ENCODE data around the gene SENP5. TPM values are rescaled to one million over a fixed set of nuclear protein-coding genes. Genes with fewer than 3 reads are reported as not detected.

Gene SENP5
- total RNA-seq, 1 donor from 2014 or later = 47.3 TPM

- no peaks in the 10 kb centered on the region for H3K9me3 Mint-ChIP-seq
- DNase-seq (ENCODE audit: low spot score in 2 of 2, unreplicated experiment in 2 of 2) = no peak
- H3K36me3 Mint-ChIP-seq = peaks cover 46% of the 10 kb centered on the region
Observed at GRCh38 chr3:196932600-196932999, 64.9 kb downstream of the SENP5 start.

GRCh38 chr3:196936288-196936687 lies 68.6 kb downstream of the SENP5 start:
- H3K9me3 Mint-ChIP-seq = no peaks in the 10 kb centered on the region
- DNase-seq (ENCODE audit: low spot score in 2 of 2, unreplicated experiment in 2 of 2) = no peak
- no peak overlapping the region for H3K4me3 Mint-ChIP-seq
- TF ChIP-seq CTCF (IDR thresholded peaks at IDR 0.05; ENCODE audit: unreplicated experiment) = no peak
- H3K27me3 Mint-ChIP-seq (ENCODE audit: low read depth) = no peaks in the 10 kb centered on the region
- H3K27ac Mint-ChIP-seq = no peak overlapping the region
- H3K4me1 Mint-ChIP-seq = peaks cover 9% of the 10 kb centered on the region
- peaks cover 49% of the 10 kb centered on the region for H3K36me3 Mint-ChIP-seq

More at GRCh38 chr3:196932600-196932999, 64.9 kb downstream of the SENP5 start:
- Mint-ChIP-seq H3K27me3 (ENCODE audit: low read depth) (no peaks in the 10 kb centered on the region), H3K27ac (no peak overlapping the region), H3K4me3 (no peak overlapping the region), H3K4me1 (no peaks in the 10 kb centered on the region)
- TF ChIP-seq CTCF (IDR thresholded peaks at IDR 0.05; ENCODE audit: unreplicated experiment) = no peak

- H3K9me3 Mint-ChIP-seq = no peaks in the 10 kb centered on the region
- no peak for TF ChIP-seq CTCF (IDR thresholded peaks at IDR 0.05; ENCODE audit: unreplicated experiment)
- no peak for DNase-seq (ENCODE audit: low spot score in 2 of 2, unreplicated experiment in 2 of 2)
- H3K27me3 Mint-ChIP-seq (ENCODE audit: low read depth) = no peaks in the 10 kb centered on the region
- peaks cover 17% of the 10 kb centered on the region for H3K4me1 Mint-ChIP-seq
- H3K27ac Mint-ChIP-seq = peak overlapping the region; percentile 24
- H3K4me3 Mint-ChIP-seq = no peak overlapping the region
- H3K36me3 Mint-ChIP-seq = peaks cover 41% of the 10 kb centered on the region
Observed at GRCh38 chr3:196938124-196938523, 70.4 kb downstream of the SENP5 start.

GRCh38 chr3:196938576-196938975 lies 70.9 kb downstream of the SENP5 start:
- TF ChIP-seq CTCF (IDR thresholded peaks at IDR 0.05; ENCODE audit: unreplicated experiment) = no peak
- H3K27ac Mint-ChIP-seq = no peak overlapping the region
- peaks cover 22% of the 10 kb centered on the region for H3K4me1 Mint-ChIP-seq
- no peak for DNase-seq (ENCODE audit: low spot score in 2 of 2, unreplicated experiment in 2 of 2)
- no peaks in the 10 kb centered on the region for H3K9me3 Mint-ChIP-seq
- no peak overlapping the region for H3K4me3 Mint-ChIP-seq
- H3K27me3 Mint-ChIP-seq (ENCODE audit: low read depth) = no peaks in the 10 kb centered on the region
- H3K36me3 Mint-ChIP-seq = peaks cover 38% of the 10 kb centered on the region

GRCh38 chr3:196941729-196942225 lies 74.1 kb downstream of the SENP5 start:
- Mint-ChIP-seq H3K9me3 (no peaks in the 10 kb centered on the region), H3K36me3 (peaks cover 21% of the 10 kb centered on the region), H3K27ac (peak overlapping the region; percentile 97), H3K4me3 (peak overlapping the region; percentile 91), H3K4me1 (peaks cover 33% of the 10 kb centered on the region), H3K27me3 (ENCODE audit: low read depth) (no peaks in the 10 kb centered on the region)
- DNase-seq (ENCODE audit: low spot score in 2 of 2, unreplicated experiment in 2 of 2) = peak in 1 of 2 experiments; percentile 34
- no peak for TF ChIP-seq CTCF (IDR thresholded peaks at IDR 0.05; ENCODE audit: unreplicated experiment)

Data from mesothelial cell of epicardium (in vitro differentiated cells).